CD4-positive, alpha-beta T cell treated with Interferon gamma for 1 hour (primary cell): Measurements from ENCODE around the gene LMX1B.

Experiments
- DNase-seq: peaks from one replicate; pipeline ENCODE4 v3.0.0-alpha.2; 2020

The LMX1B gene

GRCh38 chr9:126664900-126665643 is 51.3 kb downstream of the LMX1B start:
- DNase-seq = no peak

GRCh38 chr9:126665644-126666035 is 51.9 kb downstream of the LMX1B start:
- no peak for DNase-seq

GRCh38 chr9:126666155-126666803 is 52.6 kb downstream of the LMX1B start:
- DNase-seq = no peak

GRCh38 chr9:126667190-126668055 is 53.7 kb downstream of the LMX1B start:
- DNase-seq = no peak

- DNase-seq = no peak
Observed at GRCh38 chr9:126668058-126668457, 54.3 kb downstream of the LMX1B start.

GRCh38 chr9:126669108-126669507 is 55.4 kb downstream of the LMX1B start:
- DNase-seq = no peak

GRCh38 chr9:126670270-126670669 is 56.5 kb downstream of the LMX1B start:
- no peak for DNase-seq

GRCh38 chr9:126671381-126671831 is 57.7 kb downstream of the LMX1B start:
- no peak for DNase-seq

- no peak for DNase-seq
Observed at GRCh38 chr9:126671983-126672382, 58.3 kb downstream of the LMX1B start.

GRCh38 chr9:126672634-126673284 is 59.0 kb downstream of the LMX1B start:
- no peak for DNase-seq

- DNase-seq = no peak
Observed at GRCh38 chr9:126673689-126674364, 60.1 kb downstream of the LMX1B start.

- DNase-seq = no peak
Observed at GRCh38 chr9:126674365-126675146, 60.8 kb downstream of the LMX1B start.

- no peak for DNase-seq
Observed at GRCh38 chr9:126675147-126675467, 61.4 kb downstream of the LMX1B start.

GRCh38 chr9:126676102-126676684 is 62.5 kb downstream of the LMX1B start:
- no peak for DNase-seq

GRCh38 chr9:126676685-126677143 is 63.0 kb downstream of the LMX1B start:
- DNase-seq = no peak

GRCh38 chr9:126677188-126678084 is 63.7 kb downstream of the LMX1B start:
- DNase-seq = no peak

- no peak for DNase-seq
Observed at GRCh38 chr9:126678989-126679388, 65.3 kb downstream of the LMX1B start.

GRCh38 chr9:126681336-126681735 is 67.6 kb downstream of the LMX1B start:
- no peak for DNase-seq

GRCh38 chr9:126682113-126682810 is 68.5 kb downstream of the LMX1B start:
- DNase-seq = no peak
